Tibial nerve (tissue), 3 donors: ENCODE results near the gene JAG2.

Source experiments
- CTCF ChIP-seq, 5 experiments: fragments of 200-600 bp in 3 of 5; fragments of 450-650 bp in 2 of 5; sonication (generic) in 3 of 5; IDR thresholded peaks; one replicate each; pipeline ENCODE4 v1.5.1; 2016 to 2019; ENCODE audit warnings: antibody characterized with exemption in 5 of 5, mild to moderate bottlenecking in 3 of 5, moderate library complexity in 2 of 5
- POLR2A ChIP-seq, 2 donors: fragments of 450-650 bp; IDR thresholded peaks; one replicate each; pipeline ENCODE4 v1.6.1; 2017; ENCODE audit warnings: antibody characterized with exemption in 2 of 2, mild to moderate bottlenecking in 2 of 2, moderate library complexity in 2 of 2

GRCh38 chr14:105155681-105156413, 12.7 kb downstream of the JAG2 start:
- TF ChIP-seq CTCF (IDR thresholded peaks at IDR 0.05) = no peak
- no peak for TF ChIP-seq POLR2A (IDR thresholded peaks at IDR 0.05)
